GM21367 (cell line): ENCODE results near the gene FAM221A.
"Not testable (repeated sequence)": the region's sequence is repeated elsewhere in the genome, so short reads cannot be mapped to it uniquely, and the experiment has no call there.

Experiments used
- ATAC-seq: cut with Tn5 transposase; IDR thresholded peaks from one replicate; pipeline ENCODE4 v1.9.1; 2021; ENCODE audit not compliant: unreplicated experiment

FAM221A gene, protein sequence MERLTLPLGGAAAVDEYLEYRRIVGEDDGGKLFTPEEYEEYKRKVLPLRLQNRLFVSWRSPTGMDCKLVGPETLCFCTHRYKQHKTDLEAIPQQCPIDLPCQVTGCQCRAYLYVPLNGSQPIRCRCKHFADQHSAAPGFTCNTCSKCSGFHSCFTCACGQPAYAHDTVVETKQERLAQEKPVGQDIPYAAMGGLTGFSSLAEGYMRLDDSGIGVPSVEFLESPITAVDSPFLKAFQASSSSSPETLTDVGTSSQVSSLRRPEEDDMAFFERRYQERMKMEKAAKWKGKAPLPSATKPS

GRCh38 chr7:23679898-23680413, at the start of gene FAM221A:
Gene FAM221A, plus strand, starts transcription at chr7:23680199. Its CDS starts 20 bp downstream, at chr7:23680219.
- ATAC-seq: peak; percentile 92

GRCh38 chr7:23633417-23633816, 46.6 kb upstream of the FAM221A start:
- no peak for ATAC-seq

DNA sequence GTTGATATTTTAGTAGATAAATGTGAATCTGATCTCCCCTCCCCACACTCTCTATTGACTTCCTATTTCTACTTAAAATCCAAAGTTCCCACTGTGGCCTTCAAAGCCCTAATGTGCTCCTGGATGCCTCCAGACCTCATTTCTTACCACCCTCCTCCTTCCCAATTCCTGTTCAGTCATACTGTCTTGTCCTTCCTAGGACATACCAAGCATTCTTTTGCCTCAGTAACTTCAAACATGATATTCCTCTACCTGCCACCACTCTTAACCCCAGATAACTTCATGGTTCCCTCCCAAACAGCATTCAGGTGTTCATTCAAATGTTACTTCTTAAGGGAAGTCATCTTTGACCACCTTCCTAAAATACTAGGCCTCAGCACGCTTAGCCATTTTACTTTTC, 34.2 kb upstream of the FAM221A start:
- no peak for ATAC-seq

DNA sequence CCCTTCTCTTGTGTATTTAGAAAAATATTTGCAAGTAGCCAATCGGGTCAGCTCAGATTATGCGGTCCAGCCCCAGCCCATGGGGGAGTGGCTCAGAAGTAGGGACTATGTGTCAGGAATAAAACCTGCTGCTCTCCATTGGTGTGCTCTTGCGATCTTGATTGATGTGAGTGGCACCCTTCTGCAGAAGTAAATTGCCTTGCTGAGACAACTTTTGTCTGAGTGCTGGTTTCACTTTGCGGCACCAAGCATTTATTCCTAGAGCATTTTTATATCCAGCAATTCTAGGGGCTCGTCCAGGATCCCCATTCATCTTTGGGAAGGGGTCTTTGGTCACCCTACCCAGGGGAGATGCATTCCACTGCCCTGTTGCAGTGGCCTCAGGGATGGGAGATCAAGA, 26.1 kb upstream of the FAM221A start:
- ATAC-seq: no peak

DNA sequence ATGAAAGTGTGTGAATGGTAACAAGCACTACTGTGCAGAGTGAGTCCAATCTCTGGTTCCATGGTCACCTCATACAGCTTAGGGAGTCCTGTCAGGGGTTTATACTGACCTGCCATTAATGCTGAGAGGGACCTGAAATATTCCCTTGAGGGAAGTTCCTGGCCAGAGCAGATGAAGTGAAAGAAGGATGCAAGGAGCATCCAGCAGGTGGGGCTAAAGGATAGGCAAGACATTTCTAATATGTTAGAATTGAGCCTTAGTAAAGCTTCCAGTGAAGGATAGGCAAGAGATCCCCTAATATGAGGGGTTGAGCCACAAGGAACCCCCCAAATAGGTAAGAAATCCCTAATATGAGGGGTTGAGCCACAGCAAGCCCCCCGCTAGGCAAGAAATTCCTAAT, 25.5 kb upstream of the FAM221A start:
- no peak for ATAC-seq

DNA sequence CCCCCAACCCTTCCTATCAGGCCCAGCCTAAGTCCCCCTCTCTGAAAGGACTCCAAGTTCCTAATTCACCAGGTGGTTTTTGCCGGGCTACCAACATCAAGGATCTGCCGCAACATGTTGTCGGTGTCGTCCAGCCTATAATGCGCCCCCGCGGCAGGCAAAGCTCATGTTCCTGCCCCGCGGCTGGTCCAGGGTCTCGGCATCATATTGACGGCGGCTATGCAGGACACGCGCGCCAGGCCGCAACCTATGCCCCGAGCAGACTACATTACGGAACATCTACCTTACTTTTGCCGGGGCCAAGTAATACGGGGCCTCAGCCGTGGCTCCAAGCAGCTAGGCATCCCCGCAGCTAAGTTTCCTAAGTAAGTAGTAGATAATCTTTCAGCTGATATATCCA, 24.6 kb upstream of the FAM221A start:
- ATAC-seq: no peak

GRCh38 chr7:23658831-23659427, 21.1 kb upstream of the FAM221A start:
- no peak for ATAC-seq

- ATAC-seq: no peak
Observed at GRCh38 chr7:23661385-23661784, 18.6 kb upstream of the FAM221A start.

DNA sequence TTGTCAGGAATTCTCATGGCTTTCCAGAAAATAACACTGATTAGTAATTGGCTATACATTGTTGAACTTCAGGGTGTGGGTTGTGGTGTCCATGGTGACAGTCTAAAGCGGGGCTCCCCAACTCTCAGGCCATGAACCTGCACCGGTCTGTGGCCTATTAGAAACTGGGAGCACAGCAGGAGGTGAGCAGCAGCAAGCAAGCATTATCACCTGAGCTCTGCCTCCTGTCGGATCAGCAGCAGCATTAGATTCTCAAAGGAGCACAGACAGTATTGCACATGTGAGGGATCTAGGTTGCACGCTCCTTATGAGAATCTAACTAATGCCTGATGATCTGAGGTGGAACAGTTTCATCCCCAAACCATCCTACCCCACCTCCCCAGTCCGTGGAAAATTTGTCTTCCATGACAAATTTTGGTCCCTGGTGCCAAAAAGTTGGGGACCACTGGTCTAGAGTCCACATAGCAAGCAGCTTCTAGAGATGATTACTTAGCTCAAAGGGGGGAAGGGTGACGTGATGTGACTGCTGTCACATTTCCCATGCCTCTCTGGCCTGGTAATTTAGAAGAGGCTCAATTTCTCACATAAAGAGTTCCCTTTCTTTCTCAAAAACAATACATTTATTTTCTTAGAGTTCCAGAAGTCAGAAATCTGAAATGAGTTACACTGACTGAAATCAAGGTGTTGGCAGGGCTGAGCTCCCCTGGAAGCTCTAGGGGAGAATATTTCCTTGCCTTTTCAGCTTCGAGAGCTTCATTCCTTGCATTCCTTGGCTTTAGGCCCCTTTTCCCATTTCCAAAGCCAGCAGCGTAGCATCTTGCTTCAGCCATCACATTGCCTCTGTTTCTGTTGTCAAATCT, 17.6 kb upstream of the FAM221A start:
- no peak for ATAC-seq

- ATAC-seq: no peak
Observed at GRCh38 chr7:23662984-23663313, 17.1 kb upstream of the FAM221A start.

DNA sequence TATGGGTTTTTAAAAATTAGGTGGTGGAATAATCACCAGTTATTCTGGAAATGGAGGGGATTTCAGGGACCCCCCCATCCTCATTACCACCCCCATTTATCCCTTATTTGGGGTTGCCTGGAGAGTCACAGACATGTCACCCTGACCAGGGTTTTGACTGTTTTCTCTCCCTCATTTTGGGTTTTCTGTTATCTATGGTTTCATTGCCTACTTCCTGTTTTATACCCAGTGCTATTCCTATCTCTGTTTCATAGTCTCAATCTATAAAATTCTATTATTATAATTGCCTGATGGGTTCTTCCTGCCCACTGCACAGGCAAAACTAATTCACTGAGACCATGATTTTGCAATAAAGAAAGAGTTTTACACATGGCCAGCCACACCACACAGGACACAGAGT, 15.9 kb upstream of the FAM221A start:
- ATAC-seq: no peak

DNA sequence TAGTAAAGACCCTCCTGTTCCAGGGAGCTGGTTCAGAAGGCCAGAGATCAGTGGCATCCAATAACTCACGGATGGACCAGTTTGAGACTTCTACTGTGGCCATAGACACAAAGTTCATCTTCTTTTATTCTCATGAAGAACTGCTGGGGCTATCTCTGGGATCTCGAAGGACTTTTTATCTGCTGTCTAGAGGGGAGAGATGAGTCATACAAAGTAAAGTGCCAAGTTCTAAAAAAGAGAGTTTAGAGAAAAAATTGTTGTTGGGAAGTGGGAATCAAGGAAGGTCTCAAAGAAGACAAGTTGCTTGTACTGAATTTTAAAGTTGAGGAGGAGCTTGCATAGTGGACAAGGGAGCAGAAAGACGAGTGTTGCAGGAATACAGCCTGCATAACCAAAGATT, 8.0 kb upstream of the FAM221A start:
- ATAC-seq: no peak

DNA sequence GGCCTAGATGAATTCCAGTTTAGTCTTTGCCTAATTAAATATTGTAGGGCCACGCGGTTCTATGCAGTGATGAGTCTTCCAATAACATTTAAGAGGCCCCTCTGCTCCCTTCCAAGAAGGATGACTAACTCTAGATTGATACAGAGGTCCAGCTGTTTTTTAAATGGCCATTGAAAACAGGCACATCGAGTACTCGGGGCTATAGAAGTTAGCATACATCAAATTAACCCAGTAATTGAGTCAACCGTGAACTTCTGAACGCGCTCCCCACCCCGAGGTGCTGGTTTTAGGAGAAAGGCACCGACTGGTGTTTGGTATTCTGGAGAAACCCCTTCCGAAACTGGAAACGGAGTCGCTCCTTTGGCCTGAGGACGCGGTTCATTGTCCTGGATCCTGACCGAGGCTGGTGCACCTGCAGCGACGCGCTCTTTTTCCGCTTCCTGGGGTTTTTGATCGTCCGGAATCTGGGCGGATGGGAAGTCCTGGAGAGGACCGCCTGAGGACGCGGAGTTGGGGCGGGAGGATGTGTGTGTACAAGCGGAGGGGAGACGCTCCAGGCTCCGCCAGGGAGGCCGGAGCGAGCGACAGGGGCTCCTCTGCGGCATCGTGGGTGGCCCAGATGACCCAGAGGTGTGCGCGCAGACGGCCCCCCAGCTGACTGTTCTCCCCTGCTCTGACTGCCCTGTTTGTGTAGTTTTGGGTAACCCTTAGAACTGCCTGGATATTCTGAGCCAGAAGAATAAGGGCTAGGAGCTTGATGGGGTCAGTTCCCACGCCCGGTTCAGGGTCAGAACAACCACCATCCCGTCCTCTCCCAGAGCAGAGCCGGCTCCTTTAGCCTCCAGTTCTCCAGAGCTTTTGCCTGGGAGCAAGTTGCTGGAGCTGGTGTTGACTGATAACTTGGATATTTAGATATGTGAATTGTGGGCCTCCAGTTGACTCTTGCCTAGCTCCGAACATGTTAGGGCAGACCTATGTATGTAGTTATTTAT, 711 bp downstream of the FAM221A start:
- ATAC-seq: peak; percentile 45

DNA sequence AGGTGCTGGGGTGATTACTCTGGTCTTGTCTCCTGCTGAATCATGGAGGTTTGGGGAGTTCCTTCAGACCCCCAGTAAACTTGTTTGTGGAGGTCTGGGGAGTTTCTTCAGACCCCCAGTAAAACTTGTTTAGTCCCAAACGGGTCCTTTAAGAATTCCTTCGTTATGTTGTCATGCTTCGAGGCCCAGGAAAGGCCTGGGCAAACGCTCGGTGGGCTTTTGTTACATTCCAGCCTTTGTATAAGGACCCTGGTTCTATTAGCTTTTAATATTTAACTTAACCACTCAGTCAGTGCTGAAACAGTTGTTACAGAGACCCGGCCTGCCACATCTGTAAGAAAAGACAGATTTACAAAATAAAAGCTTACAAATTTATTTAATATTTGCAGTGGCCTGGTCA, 4.0 kb downstream of the FAM221A start:
- not testable (repeated sequence) for ATAC-seq

GRCh38 chr7:23685731-23686130, 5.7 kb downstream of the FAM221A start:
- no peak for ATAC-seq

DNA sequence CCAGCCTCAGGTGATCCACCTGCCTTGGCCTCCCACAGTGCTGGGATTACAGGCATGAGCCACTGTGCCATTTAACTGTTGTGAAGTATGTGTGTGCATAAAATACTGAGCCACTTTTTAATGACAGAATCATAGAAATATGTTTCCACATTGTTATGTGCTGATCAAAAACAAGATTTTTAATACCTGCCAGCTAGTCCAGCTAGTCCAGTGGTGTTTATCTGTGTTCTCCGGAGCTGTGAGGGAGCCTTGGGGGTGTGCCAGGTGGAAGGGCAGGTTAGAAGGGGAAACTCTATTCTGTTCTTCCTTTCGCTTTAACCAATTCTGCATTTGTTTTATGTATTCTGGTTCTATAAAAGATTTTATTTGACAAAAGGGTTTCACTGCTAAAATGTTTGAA, 7.0 kb downstream of the FAM221A start:
- no peak for ATAC-seq

GRCh38 chr7:23689165-23689564, 9.2 kb downstream of the FAM221A start:
- no peak for ATAC-seq

GRCh38 chr7:23691320-23691719, 11.3 kb downstream of the FAM221A start:
- no peak for ATAC-seq

GRCh38 chr7:23693224-23693623, 13.2 kb downstream of the FAM221A start:
- ATAC-seq: no peak

DNA sequence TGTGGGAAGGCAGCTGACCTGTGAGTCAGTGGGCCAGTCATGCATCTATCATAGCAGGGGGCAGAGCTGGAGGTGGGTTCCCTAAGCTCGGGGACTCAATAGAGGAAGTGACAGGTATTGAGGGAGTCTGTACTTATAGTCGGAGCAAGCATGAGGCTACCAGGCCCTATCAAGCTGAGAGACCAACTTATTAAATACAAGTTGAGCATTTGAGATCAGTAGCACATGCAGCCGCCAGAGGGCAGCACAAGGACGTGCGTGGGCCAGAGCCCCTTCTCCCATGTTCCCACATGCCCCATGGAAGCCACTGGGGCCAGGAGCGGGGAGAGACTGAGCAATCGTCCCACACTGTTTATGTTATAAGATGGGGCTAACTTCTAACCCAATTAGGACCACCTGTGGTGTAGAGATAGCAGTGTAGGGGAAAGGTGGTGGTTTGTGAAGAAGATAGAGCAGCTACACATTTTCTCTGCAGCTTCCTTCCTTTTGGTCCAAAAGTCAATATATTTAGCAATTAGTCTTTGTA, 17.0 kb downstream of the FAM221A start:
- peak; percentile 65 for ATAC-seq
